ENCODE data around the gene MGA.

DNA sequence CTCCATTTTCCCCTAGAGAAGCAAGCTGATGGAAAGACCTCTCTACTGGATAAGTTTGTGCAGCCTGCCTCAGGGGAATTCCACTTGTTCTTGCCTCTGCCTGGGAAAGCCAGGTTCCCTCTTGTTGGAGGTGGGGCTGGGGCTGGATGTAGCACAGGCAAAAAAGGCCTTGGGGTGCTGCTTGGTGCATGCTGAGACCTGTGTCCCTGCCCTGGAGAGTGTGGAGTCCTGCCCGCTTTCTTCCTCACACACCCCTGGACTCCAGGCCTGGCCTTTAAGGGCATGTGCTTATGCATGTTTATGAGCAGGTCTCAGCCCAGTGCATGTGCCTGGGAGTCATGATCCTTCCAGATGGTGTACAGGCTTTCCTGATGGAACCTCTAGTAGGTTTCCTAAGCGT, 144.2 kb downstream of the MGA start:
- no peak for TF ChIP-seq CTCF (IDR thresholded peaks at IDR 0.05)
- TF ChIP-seq POLR2A (IDR thresholded peaks at IDR 0.05), result no peak
